GM12875 (cell line): ENCODE results near the gene SLC10A7.

Experiments
- H3K4me3 ChIP-seq: one replicate; pipeline ENCODE4 v1.5.1; 2011; ENCODE audit warnings: low read depth, low read length, control low read depth
- CTCF ChIP-seq: IDR thresholded peaks from 2 replicates; pipeline ENCODE4 v1.5.1; 2011; ENCODE audit warnings: low read depth, mild to moderate bottlenecking, control low read depth, inconsistent platforms, low read length, moderate library complexity, borderline replicate concordance; ENCODE audit not compliant: insufficient read depth

SLC10A7 gene

GRCh38 chr4:146525754-146526153, 4.0 kb upstream of the SLC10A7 start:
- TF ChIP-seq CTCF: no peak
- H3K4me3 ChIP-seq: no peak overlapping the region

- no peak overlapping the region for H3K4me3 ChIP-seq
- TF ChIP-seq CTCF: no peak
These were observed 2.9 kb upstream of the SLC10A7 start for GRCh38 chr4:146524663-146525062.

- TF ChIP-seq CTCF: no peak
- peak overlapping the region; percentile 73 for H3K4me3 ChIP-seq
These were observed 1.1 kb upstream of the SLC10A7 start for GRCh38 chr4:146522869-146523205.

GRCh38 chr4:146522098-146522868, 543 bp upstream of the SLC10A7 start:
- peak overlapping the region; percentile 73 for H3K4me3 ChIP-seq
- no peak for TF ChIP-seq CTCF

- TF ChIP-seq CTCF: no peak
- H3K4me3 ChIP-seq: peak overlapping the region; percentile 73
These were observed 722 bp downstream of the SLC10A7 start for GRCh38 chr4:146520896-146521540.

- no peak overlapping the region for H3K4me3 ChIP-seq
- no peak for TF ChIP-seq CTCF
These were observed 6.9 kb downstream of the SLC10A7 start for GRCh38 chr4:146514651-146515357.
